Gastrocnemius medialis (tissue), 4 donors: ENCODE data around the gene DLX5. TPM values are rescaled to one million over a fixed set of nuclear protein-coding genes. Genes with fewer than 3 reads are reported as not detected.

Experiments used
- ATAC-seq, 2 donors: fragments of 150-250 bp; one replicate each; pipeline ENCODE4 v1.9.1; 2016
- DNase-seq, 2 donors: peaks; one replicate each; pipeline ENCODE4 v3.0.0-alpha.2; 2019
- H3K27ac ChIP-seq, 4 donors: fragments of 200-600 bp; sonication (generic); 1 replicate in 1 of 4; 2 replicates in 3 of 4; pipeline ENCODE4 v1.5.1; 2016 to 2018; ENCODE audit warnings: mild to moderate bottlenecking in 2 of 4, moderate library complexity in 1 of 4
- H3K27me3 ChIP-seq, 3 donors: fragments of 200-600 bp; sonication (generic) in 2 of 3; 1 replicate in 1 of 3; 2 replicates in 2 of 3; pipeline versions ENCODE4 v1.5.1 to v1.6.0; 2016 to 2019; ENCODE audit warnings: mild to moderate bottlenecking in 1 of 3, moderate library complexity in 1 of 3
- H3K36me3 ChIP-seq, 2 donors: fragments of 200-600 bp; sonication (generic) in 1 of 2; one replicate each; pipeline ENCODE4 v1.5.1; 2017 to 2018
- H3K4me1 ChIP-seq, 2 donors: fragments of 200-600 bp; sonication (generic) in 1 of 2; one replicate each; pipeline ENCODE4 v1.5.1; 2016 to 2017; ENCODE audit warnings: mild to moderate bottlenecking in 2 of 2
- H3K4me3 ChIP-seq, 4 donors: fragments of 200-600 bp; sonication (generic) in 3 of 4; 1 replicate in 1 of 4; 2 replicates in 3 of 4; pipeline ENCODE4 v1.5.1; 2016 to 2019; ENCODE audit warnings: mild to moderate bottlenecking in 2 of 4
- H3K9me3 ChIP-seq, 3 donors: fragments of 200-600 bp; sonication (generic) in 2 of 3; 1 replicate in 1 of 3; 2 replicates in 2 of 3; pipeline ENCODE4 v1.5.1; 2016 to 2019
- CTCF ChIP-seq, 5 experiments: fragments of 450-650 bp in 3 of 5; fragments of 200-600 bp in 2 of 5; sonication (generic) in 2 of 5; IDR thresholded peaks in 4 of 5; conservative IDR thresholded peaks in 1 of 5; 1 replicate in 4 of 5; 2 replicates in 1 of 5; pipeline ENCODE4 v1.5.1; 2016 to 2019; ENCODE audit warnings: antibody characterized with exemption in 5 of 5, mild to moderate bottlenecking in 3 of 5, moderate library complexity in 3 of 5
- POLR2A ChIP-seq, 2 donors: fragments of 450-650 bp; IDR thresholded peaks; one replicate each; pipeline ENCODE4 v1.6.1; 2017; ENCODE audit warnings: antibody characterized with exemption in 2 of 2, mild to moderate bottlenecking in 2 of 2, moderate library complexity in 2 of 2
- in situ Hi-C, 4 donors: fragments of 200-750 bp; cut with MboI; loops; one replicate each; pipeline versions ENCODE4 v1.15.0 to v1.8.0; 2017; ENCODE audit warnings: low sequenced_read_pairs in 4 of 4
- intact Hi-C: fragments of 100-400 bp; cut with DNase I; formaldehyde crosslinking; loops from one replicate; pipeline ENCODE4 v1.15.1; 2023; ENCODE audit warnings: low total_unique reads
- total RNA-seq, 4 donors: library from RNA; depleted of rRNA; stranded (reverse); fragments of >200 nt; gene quantifications; one replicate each; pipeline versions ENCODE4 v1.1.0 to v1.2.3, GENCODE V29; 2016

The DLX5 gene
- total RNA-seq, 4 donors from 2014 or later = 0.41 TPM; not detected in 3

DNA sequence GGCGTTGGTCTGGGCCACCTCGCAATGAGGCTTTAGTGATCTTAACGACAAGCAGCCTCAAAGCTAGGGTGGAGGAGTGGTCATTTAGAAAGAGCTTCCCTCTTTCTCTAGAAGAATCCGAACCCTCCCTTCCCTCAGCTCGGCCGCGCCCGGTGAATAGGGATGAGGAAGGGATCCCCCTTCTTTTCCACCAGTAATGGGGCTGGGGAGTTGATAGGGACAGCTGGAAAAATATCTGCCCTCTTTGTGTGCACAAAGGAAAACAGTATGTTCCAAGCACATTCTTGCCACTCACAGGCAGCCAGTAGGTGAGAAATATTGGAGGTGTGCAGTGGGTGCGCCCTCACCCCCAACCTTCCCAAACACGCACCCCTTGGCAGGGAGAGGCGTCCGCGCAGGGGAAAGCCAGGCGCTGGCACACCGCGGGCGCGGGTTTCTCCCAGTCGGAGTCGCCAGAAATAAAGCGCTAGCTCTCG lies 6.5 kb downstream of the DLX5 start:
- Histone ChIP-seq H3K27me3 (peaks cover 98 to 100% (median 100%) of the 10 kb centered on the region in 3 donors), H3K4me1 (peaks cover 8 to 28% of the 10 kb centered on the region in 2 donors), H3K27ac (no peak overlapping the region), H3K36me3 (no peaks in the 10 kb centered on the region), H3K9me3 (no peaks in the 10 kb centered on the region), H3K4me3 (peak overlapping the region in 3 of 4 donors; percentile 7 to 42 (median 13))
- in situ Hi-C loops (no loop called here), intact Hi-C loops (no loop called here)
- no peak for TF ChIP-seq CTCF (IDR thresholded peaks at IDR 0.05 in 4 of 5, conservative IDR thresholded peaks at IDR 0.05 in 1 of 5)
- TF ChIP-seq POLR2A (IDR thresholded peaks at IDR 0.05) = no peak
- DNase-seq = no peak
- ATAC-seq = no peak

DNA sequence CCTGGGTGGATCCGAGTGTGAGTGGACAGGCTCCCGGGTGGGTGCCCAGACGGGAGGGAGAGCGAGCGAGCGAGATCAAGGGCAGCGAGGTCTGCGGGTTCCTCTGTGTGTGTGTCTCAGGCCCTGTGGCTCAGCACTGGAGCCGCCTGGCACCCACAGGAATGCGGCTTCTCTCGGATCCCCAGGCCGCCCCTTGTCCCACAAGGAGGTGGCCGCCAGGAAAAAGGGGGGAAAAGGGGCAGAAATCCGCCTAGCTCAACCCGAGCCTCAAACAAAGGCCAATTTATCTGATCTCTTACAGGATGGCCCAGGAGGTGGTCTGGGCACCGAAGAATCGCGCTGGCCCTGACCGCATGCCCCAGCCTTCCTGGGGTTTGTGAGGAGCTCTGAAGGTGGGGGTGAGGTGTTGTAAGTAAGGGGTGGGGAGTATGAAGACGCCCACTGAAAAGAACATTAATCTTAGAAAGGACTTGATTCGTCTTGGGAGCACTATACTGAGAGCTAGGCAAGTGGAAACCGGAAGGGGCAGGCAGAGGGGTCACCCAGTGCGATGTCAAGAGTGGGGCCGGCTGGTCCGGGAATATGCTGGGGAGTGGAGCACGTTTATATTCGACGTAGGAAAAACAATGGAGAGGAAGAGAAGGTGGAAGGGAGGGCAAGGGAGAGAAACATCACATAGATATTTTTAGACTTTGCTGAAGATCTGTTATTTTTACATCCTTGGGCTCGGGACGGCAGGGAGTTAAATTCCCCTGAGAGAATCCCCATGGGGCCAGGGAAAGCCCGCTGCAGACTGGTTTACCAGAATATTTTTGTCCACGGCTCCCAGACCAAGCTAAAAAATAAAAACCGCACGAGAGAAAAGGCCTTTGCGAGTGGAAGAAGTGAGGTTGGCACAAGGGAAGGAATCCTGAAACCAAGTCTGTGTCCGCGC lies 7.2 kb downstream of the DLX5 start:
- peak overlapping the region in 3 of 4 donors; percentile 7 to 42 (median 13) for H3K4me3 ChIP-seq
- H3K27me3 ChIP-seq = peaks cover 96 to 100% (median 100%) of the 10 kb centered on the region in 3 donors
- DNase-seq (no peak), ATAC-seq (no peak)
- no peaks in the 10 kb centered on the region for H3K36me3 ChIP-seq
- intact Hi-C loops (no loop called here), in situ Hi-C loops (no loop called here)
- H3K4me1 ChIP-seq = peaks cover 8 to 28% of the 10 kb centered on the region in 2 donors
- H3K27ac ChIP-seq = no peak overlapping the region
- TF ChIP-seq POLR2A (IDR thresholded peaks at IDR 0.05) = no peak
- H3K9me3 ChIP-seq = no peaks in the 10 kb centered on the region

DNA sequence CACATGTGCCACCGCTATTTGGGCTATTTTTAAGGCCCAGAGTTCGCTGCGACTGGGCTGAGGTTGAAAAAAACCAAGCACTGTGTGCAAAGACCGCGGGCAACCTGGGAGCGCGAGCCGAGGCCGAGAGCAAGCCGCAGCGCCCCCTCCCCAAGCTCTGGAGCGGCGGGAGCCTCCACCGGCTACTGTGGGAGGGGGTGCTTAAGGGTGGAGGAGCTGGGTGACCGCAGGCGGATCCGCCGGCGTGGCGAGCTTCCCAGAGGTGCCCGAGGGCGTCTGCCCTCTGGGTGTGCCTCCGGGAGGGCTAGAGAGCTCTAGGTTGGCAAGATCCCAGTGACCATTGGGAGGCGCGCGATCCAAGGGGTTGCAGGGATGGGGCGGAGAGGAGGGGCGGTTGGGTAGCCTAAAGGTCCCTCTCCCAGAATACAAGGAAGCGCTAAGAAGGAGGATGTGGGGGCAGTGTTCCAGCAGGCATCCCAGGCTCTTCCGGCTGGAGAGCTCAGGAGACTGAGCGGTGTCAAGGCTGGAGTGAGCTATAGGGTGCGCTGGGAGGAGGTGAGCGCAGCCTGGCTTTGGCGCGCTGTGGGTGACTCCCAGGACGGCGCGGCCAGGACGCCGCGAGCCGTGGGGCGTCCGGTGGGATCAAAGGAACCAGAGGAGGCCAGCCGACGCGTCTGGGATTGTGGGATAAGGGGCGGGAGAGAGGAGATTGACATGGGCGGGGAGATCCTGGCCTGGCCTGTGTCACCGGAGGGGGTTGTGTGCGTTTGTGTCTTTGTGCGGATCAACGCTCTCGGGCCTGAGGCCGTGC lies 8.0 kb downstream of the DLX5 start:
- Histone ChIP-seq H3K9me3 (no peaks in the 10 kb centered on the region), H3K27ac (no peak overlapping the region), H3K27me3 (peaks cover 96 to 100% (median 100%) of the 10 kb centered on the region in 3 donors), H3K4me1 (peaks cover 8 to 28% of the 10 kb centered on the region in 2 donors), H3K4me3 (peak overlapping the region in 2 of 4 donors; percentile 11 to 31), H3K36me3 (no peaks in the 10 kb centered on the region)
- in situ Hi-C loops = no loop called here
- no peak for DNase-seq
- ATAC-seq = no peak
- intact Hi-C loops = no loop called here
- no peak for TF ChIP-seq POLR2A (IDR thresholded peaks at IDR 0.05)
- TF ChIP-seq CTCF (IDR thresholded peaks at IDR 0.05 in 4 of 5, conservative IDR thresholded peaks at IDR 0.05 in 1 of 5) = no peak

GRCh38 chr7:97015756-97016380 lies 8.8 kb downstream of the DLX5 start:
- intact Hi-C loops (no loop called here), in situ Hi-C loops (no loop called here)
- no peak overlapping the region for H3K27ac ChIP-seq
- ATAC-seq (no peak), DNase-seq (no peak)
- no peak for TF ChIP-seq POLR2A (IDR thresholded peaks at IDR 0.05)
- no peak for TF ChIP-seq CTCF (IDR thresholded peaks at IDR 0.05 in 4 of 5, conservative IDR thresholded peaks at IDR 0.05 in 1 of 5)
- H3K27me3 ChIP-seq = peaks cover 96 to 100% (median 100%) of the 10 kb centered on the region in 3 donors
- no peak overlapping the region for H3K4me3 ChIP-seq
- H3K9me3 ChIP-seq = no peaks in the 10 kb centered on the region
- no peaks in the 10 kb centered on the region for H3K36me3 ChIP-seq
- H3K4me1 ChIP-seq = peaks cover 8 to 21% of the 10 kb centered on the region in 2 donors
